DND-41 (cell line): ENCODE results near the gene ROCK2.
"Not testable (repeated sequence)": the region's sequence is repeated elsewhere in the genome, so short reads cannot be mapped to it uniquely, and the experiment has no call there.

Source experiments
- ATAC-seq: fragments of 200-7000 bp; cut with Tn5 transposase; 3 replicates; pipeline ENCODE4 v1.9.1; 2021; ENCODE audit warnings: low read depth; ENCODE audit not compliant: insufficient read depth
- DNase-seq: peaks from one replicate; pipeline ENCODE4 v3.0.0-alpha.2; 2020
- H2AFZ ChIP-seq: 2 replicates; pipeline ENCODE4 v1.6.0; 2012; ENCODE audit warnings: low read depth, low read length
- H3K27ac ChIP-seq: 2 replicates; pipeline ENCODE4 v1.5.1; 2012; ENCODE audit warnings: low read length, inconsistent platforms
- H3K27me3 ChIP-seq: fragments of 200-600 bp; sonication (generic); 2 replicates; pipeline ENCODE4 v1.6.0; 2012; ENCODE audit warnings: low read length, mild to moderate bottlenecking, inconsistent platforms; ENCODE audit not compliant: insufficient read depth, poor library complexity
- H3K36me3 ChIP-seq: 2 replicates; pipeline ENCODE4 v1.5.1; 2012; ENCODE audit warnings: low read length, inconsistent platforms; ENCODE audit not compliant: insufficient read depth
- H3K4me1 ChIP-seq: 2 replicates; pipeline ENCODE4 v1.5.1; 2012; ENCODE audit warnings: mild to moderate bottlenecking, low read length; ENCODE audit not compliant: insufficient read depth
- H3K4me2 ChIP-seq: 2 replicates; pipeline ENCODE4 v1.6.0; 2012; ENCODE audit warnings: mild to moderate bottlenecking, moderate library complexity, low read length, inconsistent platforms; ENCODE audit not compliant: insufficient read depth
- H3K4me3 ChIP-seq, 2 experiments: fragments of 200-600 bp in 1 of 2; shearing (Covaris generic) in 1 of 2; 2 replicates each; pipeline ENCODE4 v1.5.1; 2012 to 2016; ENCODE audit warnings: inconsistent platforms in 2 of 2, low read length in 2 of 2, mild to moderate bottlenecking in 2 of 2, low read depth in 1 of 2, moderate library complexity in 1 of 2
- H3K79me2 ChIP-seq: 2 replicates; pipeline ENCODE4 v1.6.0; 2012; ENCODE audit warnings: low read length, inconsistent platforms; ENCODE audit not compliant: insufficient read depth
- H3K9ac ChIP-seq: 2 replicates; pipeline ENCODE4 v1.6.0; 2012; ENCODE audit warnings: low read depth, mild to moderate bottlenecking, inconsistent platforms, low read length, moderate library complexity
- H3K9me3 ChIP-seq: 2 replicates; pipeline ENCODE4 v1.5.1; 2012; ENCODE audit warnings: low read length, moderate library complexity, mild to moderate bottlenecking, inconsistent platforms; ENCODE audit not compliant: insufficient read depth, severe bottlenecking
- H4K20me1 ChIP-seq: 2 replicates; pipeline ENCODE4 v1.6.0; 2012; ENCODE audit warnings: low read length; ENCODE audit not compliant: insufficient read depth
- CTCF ChIP-seq: IDR thresholded peaks from 2 replicates; pipeline ENCODE4 v1.5.1; 2012; ENCODE audit warnings: borderline replicate concordance, low read length, moderate library complexity, mild to moderate bottlenecking; ENCODE audit not compliant: poor library complexity, severe bottlenecking; ENCODE audit errors: extremely low read depth
- EZH2 ChIP-seq: IDR thresholded peaks from 3 replicates; pipeline ENCODE4 v1.6.1; 2012; ENCODE audit warnings: borderline replicate concordance, low read depth, mild to moderate bottlenecking, moderate library complexity, low read length, inconsistent platforms; ENCODE audit not compliant: severe bottlenecking

ROCK2 gene

GRCh38 chr2:11264007-11264406, 80.4 kb downstream of the ROCK2 start:
- H3K36me3 ChIP-seq: peaks cover 5% of the 10 kb centered on the region; the same call in 1 of the 2 replicates
- H3K4me2 ChIP-seq: no peak overlapping the region
- TF ChIP-seq CTCF: no peak
- TF ChIP-seq EZH2: no peak
- no peaks in the 10 kb centered on the region for H3K9me3 ChIP-seq
- H3K4me1 ChIP-seq: no peaks in the 10 kb centered on the region
- no peak for ATAC-seq
- no peak overlapping the region for H3K4me3 ChIP-seq
- DNase-seq: no peak
- no peaks in the 10 kb centered on the region for H3K27me3 ChIP-seq
- no peaks in the 10 kb centered on the region; the same call in 1 of the 2 replicates for H4K20me1 ChIP-seq
- no peak overlapping the region for H3K9ac ChIP-seq
- H3K79me2 ChIP-seq: peaks cover 9% of the 10 kb centered on the region
- no peak overlapping the region for H2AFZ ChIP-seq
- H3K27ac ChIP-seq: no peak overlapping the region

- H3K79me2 ChIP-seq: peaks cover 9% of the 10 kb centered on the region
- TF ChIP-seq CTCF (no peak), EZH2 (no peak)
- H3K4me2 ChIP-seq: no peak overlapping the region
- no peaks in the 10 kb centered on the region for H3K27me3 ChIP-seq
- DNase-seq (no peak), ATAC-seq (no peak)
- H2AFZ ChIP-seq: no peak overlapping the region
- H3K4me1 ChIP-seq: no peaks in the 10 kb centered on the region
- no peaks in the 10 kb centered on the region for H3K9me3 ChIP-seq
- H3K9ac ChIP-seq: no peak overlapping the region
- peaks cover 5% of the 10 kb centered on the region; the same call in 1 of the 2 replicates for H3K36me3 ChIP-seq
- H3K4me3 ChIP-seq: no peak overlapping the region
- no peaks in the 10 kb centered on the region; the same call in 1 of the 2 replicates for H4K20me1 ChIP-seq
- H3K27ac ChIP-seq: no peak overlapping the region
Measured at GRCh38 chr2:11263177-11263576, 81.3 kb downstream of the ROCK2 start.

- H2AFZ ChIP-seq, H3K27me3 ChIP-seq, H4K20me1 ChIP-seq, H3K9ac ChIP-seq, ATAC-seq, H3K79me2 ChIP-seq, DNase-seq, H3K4me2 ChIP-seq, H3K27ac ChIP-seq, H3K4me1 ChIP-seq, H3K4me3 ChIP-seq, H3K36me3 ChIP-seq, H3K9me3 ChIP-seq: not testable (repeated sequence)
Measured at GRCh38 chr2:11262438-11262837, 82.0 kb downstream of the ROCK2 start.

GRCh38 chr2:11261564-11261963, 82.9 kb downstream of the ROCK2 start:
- H3K36me3 ChIP-seq: peaks cover 12% of the 10 kb centered on the region

More at GRCh38 chr2:11261564-11261963, 82.9 kb downstream of the ROCK2 start:
- H3K4me1 ChIP-seq, H3K27ac ChIP-seq, DNase-seq, H3K4me3 ChIP-seq, H3K9ac ChIP-seq, H3K27me3 ChIP-seq, ATAC-seq, H3K9me3 ChIP-seq, H4K20me1 ChIP-seq, H3K4me2 ChIP-seq, H2AFZ ChIP-seq, H3K79me2 ChIP-seq: not testable (repeated sequence)
